Endodermal cell (in vitro differentiated cells): ENCODE results near the gene MANEAL. TPM values are rescaled to one million over a fixed set of nuclear protein-coding genes. Genes with fewer than 3 reads are reported as not detected.
A peak's percentile ranks its signal among the peaks of the same experiment; 100 is the strongest.

Experiments used
- DNase-seq: peaks from one replicate; pipeline ENCODE4 v3.0.0-alpha.2; 2017
- H3K27ac ChIP-seq: 2 replicates; pipeline ENCODE4 v1.5.1; 2013; ENCODE audit warnings: mild to moderate bottlenecking, low read depth, low read length, moderate library complexity
- H3K27me3 ChIP-seq: 2 replicates; pipeline ENCODE4 v1.6.1; 2013; ENCODE audit warnings: mild to moderate bottlenecking, low read length, moderate library complexity; ENCODE audit not compliant: insufficient read depth, control insufficient read depth, poor library complexity, severe bottlenecking
- H3K36me3 ChIP-seq: 2 replicates; pipeline ENCODE4 v1.7.0; 2013; ENCODE audit warnings: mild to moderate bottlenecking, low read length, moderate library complexity; ENCODE audit not compliant: control insufficient read depth, insufficient read depth
- H3K4me1 ChIP-seq: one replicate; pipeline ENCODE4 v1.7.0; 2013; ENCODE audit warnings: low read length; ENCODE audit not compliant: control insufficient read depth, insufficient read depth
- H3K4me3 ChIP-seq: 2 replicates; pipeline ENCODE4 v1.5.1; 2013; ENCODE audit warnings: mild to moderate bottlenecking, low read length, moderate library complexity
- H3K9ac ChIP-seq: 2 replicates; pipeline ENCODE4 v1.6.1; 2013; ENCODE audit warnings: mild to moderate bottlenecking, low read length, moderate library complexity; ENCODE audit not compliant: poor library complexity, severe bottlenecking; ENCODE audit errors: extremely low read depth
- H3K9me3 ChIP-seq: 2 replicates; pipeline ENCODE4 v1.6.1; 2013; ENCODE audit warnings: mild to moderate bottlenecking, low read length, moderate library complexity; ENCODE audit not compliant: control insufficient read depth
- H3K27ac Mint-ChIP-seq: 2 replicates; pipeline ENCODE4 v1.8.0; 2020; ENCODE audit warnings: mixed read lengths
- H3K27me3 Mint-ChIP-seq: 2 replicates; pipeline ENCODE4 v1.8.0; 2021; ENCODE audit warnings: mild to moderate bottlenecking, mixed read lengths; ENCODE audit not compliant: insufficient read depth
- H3K36me3 Mint-ChIP-seq: 2 replicates; pipeline ENCODE4 v1.8.0; 2020; ENCODE audit warnings: low read depth, mixed read lengths
- H3K4me1 Mint-ChIP-seq: 2 replicates; pipeline ENCODE4 v1.8.0; 2020; ENCODE audit warnings: mixed read lengths
- H3K4me3 Mint-ChIP-seq: 2 replicates; pipeline ENCODE4 v1.8.0; 2020; ENCODE audit warnings: mild to moderate bottlenecking, moderate library complexity, mixed read lengths
- H3K9me3 Mint-ChIP-seq: 2 replicates; pipeline ENCODE4 v1.8.0; 2020; ENCODE audit warnings: mild to moderate bottlenecking, mixed read lengths
- CTCF ChIP-seq: fragments of 200-600 bp; sonication (generic); conservative IDR thresholded peaks from 2 replicates; pipeline ENCODE4 v1.5.0; 2021; ENCODE audit warnings: antibody characterized with exemption, mild to moderate bottlenecking
- WGBS, 2 experiments: methylation state at CpG; one replicate each; pipeline versions ENCODE4 v1.1.5 to v1.1.7; 2013; ENCODE audit warnings: missing lambda C conversion rate in 2 of 2, mixed read lengths in 1 of 2; ENCODE audit not compliant: insufficient coverage in 1 of 2, insufficient read length in 1 of 2; 5-methylcytosine and 5-hydroxymethylcytosine counted together
- total RNA-seq, 2 donors: library from RNA; stranded (reverse); fragmentation: NEBNext Ultra II Directional in 1 of 2; extraction: Animal tissue kit (Norgen Biotek cat#: 25700) in 1 of 2; gene quantifications; 2 replicates in 1 of 2; 3 replicates in 1 of 2; pipeline ENCODE4 v1.2.1, GENCODE V29; 2021

The MANEAL gene
- total RNA-seq, 2 donors from 2014 or later = 7.0 to 9.6 TPM

DNA sequence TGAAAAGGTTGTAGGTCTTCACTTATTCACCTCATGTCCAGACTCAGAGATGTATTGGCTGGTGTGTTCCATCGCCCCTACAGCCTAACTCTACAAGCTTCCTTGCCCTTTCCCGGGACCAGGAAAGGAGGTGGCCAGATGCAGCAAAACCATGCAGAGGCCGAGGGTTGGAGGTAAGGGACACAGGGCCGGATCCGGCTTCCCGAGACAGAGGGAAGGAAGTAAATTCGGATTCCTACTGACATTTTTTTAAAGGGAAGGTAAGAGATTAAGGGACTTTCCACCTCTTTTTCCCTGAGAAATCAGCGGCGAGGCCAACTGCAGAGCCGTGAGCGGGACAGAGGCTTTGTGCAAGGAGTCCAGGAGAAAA is 41.4 kb upstream of the MANEAL start:
- no peaks in the 10 kb centered on the region for H3K36me3 ChIP-seq
- TF ChIP-seq CTCF = no peak
- peaks cover 42% of the 10 kb centered on the region for H3K27me3 Mint-ChIP-seq
- H3K4me3 Mint-ChIP-seq = peak overlapping the region; percentile 48
- DNase-seq = no peak
- no peaks in the 10 kb centered on the region for H3K36me3 Mint-ChIP-seq
- H3K4me3 ChIP-seq = no peak overlapping the region
- 42 to 67% methylated on average over 4 to 11 of the region's 11 CpGs for WGBS, 2 experiments
- no peaks in the 10 kb centered on the region for H3K9me3 ChIP-seq
- H3K27me3 ChIP-seq = peaks cover 97% of the 10 kb centered on the region
- H3K4me1 Mint-ChIP-seq = peaks cover 2% of the 10 kb centered on the region
- no peak overlapping the region for H3K27ac Mint-ChIP-seq
- no peak overlapping the region for H3K27ac ChIP-seq
- H3K9me3 Mint-ChIP-seq = peaks cover 3% of the 10 kb centered on the region
- H3K4me1 ChIP-seq = no peaks in the 10 kb centered on the region
- H3K9ac ChIP-seq = no peak overlapping the region

GRCh38 chr1:37752583-37753471 is 40.8 kb upstream of the MANEAL start:
- peak overlapping the region; percentile 48 for H3K4me3 Mint-ChIP-seq
- no peaks in the 10 kb centered on the region for H3K36me3 Mint-ChIP-seq
- no peak overlapping the region for H3K9ac ChIP-seq
- no peaks in the 10 kb centered on the region for H3K9me3 Mint-ChIP-seq
- H3K4me3 ChIP-seq = no peak overlapping the region
- H3K27me3 ChIP-seq = peaks cover 97% of the 10 kb centered on the region
- DNase-seq = peak; percentile 83
- no peak for TF ChIP-seq CTCF
- H3K27ac Mint-ChIP-seq = no peak overlapping the region
- WGBS, 2 experiments = 3 to 6% methylated on average over 14 to 104 of the region's 105 CpGs
- H3K9me3 ChIP-seq = no peaks in the 10 kb centered on the region
- peaks cover 40% of the 10 kb centered on the region for H3K27me3 Mint-ChIP-seq
- H3K36me3 ChIP-seq = no peaks in the 10 kb centered on the region
- peaks cover 2% of the 10 kb centered on the region for H3K4me1 Mint-ChIP-seq
- no peaks in the 10 kb centered on the region for H3K4me1 ChIP-seq
- no peak overlapping the region for H3K27ac ChIP-seq

GRCh38 chr1:37753473-37754321 is 40.0 kb upstream of the MANEAL start:
- no peak for TF ChIP-seq CTCF
- Histone ChIP-seq H3K9me3 (no peaks in the 10 kb centered on the region), H3K4me3 (no peak overlapping the region), H3K27ac (no peak overlapping the region), H3K9ac (no peak overlapping the region), H3K4me1 (no peaks in the 10 kb centered on the region), H3K36me3 (no peaks in the 10 kb centered on the region), H3K27me3 (peaks cover 97% of the 10 kb centered on the region)
- Mint-ChIP-seq H3K36me3 (no peaks in the 10 kb centered on the region), H3K4me1 (peaks cover 2% of the 10 kb centered on the region), H3K27ac (no peak overlapping the region), H3K9me3 (no peaks in the 10 kb centered on the region), H3K4me3 (peak overlapping the region; percentile 44), H3K27me3 (peaks cover 36% of the 10 kb centered on the region)
- 27 to 38% methylated on average over 16 to 52 of the region's 52 CpGs for WGBS, 2 experiments
- DNase-seq = no peak
